NCI-H82 treated with DMSO at 0.1 percent for 48 hours (cell line): Measurements from ENCODE around the gene MRRF.
"Not testable (repeated sequence)": the region's sequence is repeated elsewhere in the genome, so short reads cannot be mapped to it uniquely, and the experiment has no call there.

Source experiments
- DNase-seq: peaks from one replicate; lab custom pipeline; 2025; ENCODE audit not compliant: unreplicated experiment; lab: John Stamatoyannopoulos, UW

The MRRF gene

GRCh38 chr9:122274055-122274454 lies 9.4 kb downstream of the MRRF start:
- DNase-seq, result no peak

GRCh38 chr9:122276096-122276495 lies 11.4 kb downstream of the MRRF start:
- DNase-seq, result no peak

- no peak for DNase-seq
Measured at GRCh38 chr9:122277285-122277897, 12.7 kb downstream of the MRRF start.

- no peak for DNase-seq
Measured at GRCh38 chr9:122281368-122281767, 16.7 kb downstream of the MRRF start.

- DNase-seq, result no peak
Measured at GRCh38 chr9:122286764-122287163, 22.1 kb downstream of the MRRF start.

- DNase-seq, result no peak
Measured at GRCh38 chr9:122287214-122287720, 22.6 kb downstream of the MRRF start.

- DNase-seq, result no peak
Measured at GRCh38 chr9:122291458-122291857, 26.8 kb downstream of the MRRF start.

GRCh38 chr9:122294531-122294930 lies 29.8 kb downstream of the MRRF start:
- no peak for DNase-seq

- no peak for DNase-seq
Measured at GRCh38 chr9:122297512-122297911, 32.8 kb downstream of the MRRF start.

- DNase-seq, result no peak
Measured at GRCh38 chr9:122302237-122303093, 37.8 kb downstream of the MRRF start.

- DNase-seq, result no peak
Measured at GRCh38 chr9:122307061-122307460, 42.4 kb downstream of the MRRF start.

GRCh38 chr9:122307925-122308324 lies 43.2 kb downstream of the MRRF start:
- DNase-seq, result no peak

GRCh38 chr9:122309861-122310260 lies 45.2 kb downstream of the MRRF start:
- DNase-seq, result no peak

GRCh38 chr9:122314165-122314564 lies 49.5 kb downstream of the MRRF start:
- DNase-seq, result no peak

GRCh38 chr9:122315534-122315933 lies 50.9 kb downstream of the MRRF start:
- no peak for DNase-seq

GRCh38 chr9:122318284-122318683 lies 53.6 kb downstream of the MRRF start:
- no peak for DNase-seq

- no peak for DNase-seq
Measured at GRCh38 chr9:122320413-122320881, 55.8 kb downstream of the MRRF start.

- no peak for DNase-seq
Measured at GRCh38 chr9:122322553-122322952, 57.9 kb downstream of the MRRF start.

- DNase-seq, result not testable (repeated sequence)
Measured at GRCh38 chr9:122324665-122325064, 60.0 kb downstream of the MRRF start.

- no peak for DNase-seq
Measured at GRCh38 chr9:122325124-122325523, 60.4 kb downstream of the MRRF start.

- DNase-seq, result no peak
Measured at GRCh38 chr9:122327175-122327574, 62.5 kb downstream of the MRRF start.

- DNase-seq, result no peak
Measured at GRCh38 chr9:122329597-122329996, 64.9 kb downstream of the MRRF start.
